Measurements from ENCODE around the gene SETBP1.

SETBP1 gene

DNA sequence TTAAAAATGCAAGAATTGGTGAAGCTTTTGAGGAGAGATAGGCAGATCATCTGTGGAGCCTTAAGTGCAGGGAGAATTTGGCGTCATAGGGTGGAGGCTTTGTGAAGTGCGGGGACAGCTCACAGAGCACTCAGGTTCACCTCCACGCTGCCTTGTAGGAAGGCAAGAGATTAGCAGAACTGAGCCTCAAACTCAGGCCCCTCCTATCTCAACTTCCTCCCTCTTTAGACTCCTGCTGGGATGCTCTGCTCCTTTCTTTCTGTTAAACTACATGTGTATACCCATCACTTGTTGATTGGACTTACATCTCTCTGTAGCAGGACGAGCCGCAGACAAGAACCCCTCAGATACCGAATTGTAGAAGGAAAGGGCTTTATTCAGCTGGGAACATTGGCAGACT, 422.2 kb downstream of the SETBP1 start (continued):
- TF ChIP-seq, protein P1, sequence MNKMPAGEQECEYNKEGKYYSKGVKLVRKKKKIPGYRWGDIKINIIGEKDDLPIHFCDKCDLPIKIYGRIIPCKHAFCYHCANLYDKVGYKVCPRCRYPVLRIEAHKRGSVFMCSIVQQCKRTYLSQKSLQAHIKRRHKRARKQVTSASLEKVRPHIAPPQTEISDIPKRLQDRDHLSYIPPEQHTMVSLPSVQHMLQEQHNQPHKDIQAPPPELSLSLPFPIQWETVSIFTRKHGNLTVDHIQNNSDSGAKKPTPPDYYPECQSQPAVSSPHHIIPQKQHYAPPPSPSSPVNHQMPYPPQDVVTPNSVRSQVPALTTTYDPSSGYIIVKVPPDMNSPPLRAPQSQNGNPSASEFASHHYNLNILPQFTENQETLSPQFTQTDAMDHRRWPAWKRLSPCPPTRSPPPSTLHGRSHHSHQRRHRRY (tag by site-specific recombination; IDR thresholded peaks at IDR 0.05) = no peak
- no peak for TF ChIP-seq ZNF132 (tag by site-specific recombination; IDR thresholded peaks at IDR 0.05; ENCODE audit: borderline replicate concordance)

DNA sequence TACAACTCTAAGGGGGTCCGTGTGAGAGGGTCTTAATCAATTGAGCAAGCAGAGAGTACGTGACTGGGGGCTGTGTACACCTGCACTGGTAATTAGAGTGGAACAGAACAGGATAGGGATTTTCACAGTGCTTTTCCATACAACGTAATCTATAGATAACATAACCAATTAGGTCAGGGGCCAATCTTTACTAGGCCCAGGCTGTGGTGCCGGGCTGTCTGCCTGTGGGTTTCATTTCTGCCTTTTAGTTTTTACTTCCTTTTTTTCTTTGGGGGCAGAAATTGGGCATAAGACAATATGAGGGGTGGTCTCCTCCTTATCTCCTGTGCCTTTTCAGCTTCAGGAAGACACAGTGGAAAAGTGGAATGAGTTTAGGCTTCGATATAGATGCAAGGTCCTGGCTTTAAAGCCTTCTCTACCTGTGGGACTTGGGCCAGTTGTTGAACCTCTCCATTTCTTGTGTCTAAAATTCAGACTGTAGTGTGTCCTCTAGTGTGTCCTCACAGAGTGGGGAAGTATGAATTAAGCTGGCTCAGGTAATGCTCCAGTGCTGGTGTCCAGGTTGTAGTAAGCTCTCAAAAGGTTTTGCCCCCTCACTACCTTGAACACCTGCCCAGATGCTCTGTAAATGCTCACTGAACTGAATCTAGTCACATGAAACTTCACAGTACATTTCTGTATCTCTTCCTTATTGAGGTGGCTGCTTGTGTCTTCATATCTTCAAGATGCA, 422.8 kb downstream of the SETBP1 start:
- Histone ChIP-seq H3K4me3 (ENCODE audit: low read depth, low read length) (no peak overlapping the region), H3K27ac (ENCODE audit: extremely low read depth, low read depth, low read length) (no peak overlapping the region), H3K4me1 (ENCODE audit: control insufficient read depth, insufficient read depth, low read length) (no peaks in the 10 kb centered on the region), H3K36me3 (ENCODE audit: control insufficient read depth in 2 of 2, insufficient read depth in 1 of 2, low read length in 2 of 2) (no peaks in the 10 kb centered on the region), H3K9me3 (ENCODE audit: control insufficient read depth, insufficient read depth, low read depth, low read length) (no peaks in the 10 kb centered on the region)
- ChIA-PET POLR2A (no interaction called here), CTCF (interaction anchor here (0.7 to 1.2 kb wide), 3 partner anchors 11 to 120 kb away, joined by 3 read pairs; no protein-coding TSS in a partner anchor)
- no peak for TF ChIP-seq ZNF658 (tag by site-specific recombination; IDR thresholded peaks at IDR 0.05)
- TF ChIP-seq, protein P1 (tag by site-specific recombination; IDR thresholded peaks at IDR 0.05) = no peak
- TF ChIP-seq ZBTB8A (tag by site-specific recombination; IDR thresholded peaks at IDR 0.05) = no peak
- no peak for TF ChIP-seq ZNF248 (tag by site-specific recombination; IDR thresholded peaks at IDR 0.05)
- TF ChIP-seq ZNF266 (tag by site-specific recombination; IDR thresholded peaks at IDR 0.05; ENCODE audit: low read depth) = no peak
- no peak for TF ChIP-seq ZNF843 (tag by site-specific recombination; IDR thresholded peaks at IDR 0.05)
- TF ChIP-seq SALL2 (tag by site-specific recombination; IDR thresholded peaks at IDR 0.05; ENCODE audit: borderline replicate concordance) = no peak
- TF ChIP-seq BCL11B (tag by site-specific recombination; IDR thresholded peaks at IDR 0.05; ENCODE audit: low read depth) = no peak
- no peak for TF ChIP-seq EGR2 (tag by site-specific recombination; IDR thresholded peaks at IDR 0.05; ENCODE audit: low read depth)
- TF ChIP-seq ZFP37 (tag by site-specific recombination; IDR thresholded peaks at IDR 0.05) = no peak
- no peak for TF ChIP-seq ZNF521 (tag by site-specific recombination; IDR thresholded peaks at IDR 0.05)
- no peak for TF ChIP-seq ZBTB20 (tag by site-specific recombination; IDR thresholded peaks at IDR 0.05)
- TF ChIP-seq ZNF221 (tag by site-specific recombination; IDR thresholded peaks at IDR 0.05; ENCODE audit: borderline replicate concordance) = no peak
- TF ChIP-seq GLIS1 (tag by site-specific recombination; IDR thresholded peaks at IDR 0.05) = no peak
- TF ChIP-seq OVOL3 (tag by site-specific recombination; IDR thresholded peaks at IDR 0.05) = no peak

DNA sequence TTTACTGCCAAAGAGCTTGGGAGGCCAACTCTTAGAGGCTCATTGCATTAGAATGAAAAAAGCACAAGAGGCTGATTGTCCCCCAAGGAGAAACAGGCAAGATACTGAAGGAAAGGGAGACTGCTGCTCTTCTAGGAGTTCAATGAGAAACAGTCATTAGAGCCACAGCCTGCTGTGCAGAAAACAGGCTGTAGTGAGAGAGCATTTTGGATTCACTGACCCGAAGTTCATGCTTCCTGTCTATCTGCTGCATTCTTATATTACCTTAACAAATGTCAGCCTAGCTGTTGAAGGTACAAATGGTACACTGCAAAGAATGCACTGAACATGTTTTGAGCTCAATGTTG, 423.3 kb downstream of the SETBP1 start:
- no peaks in the 10 kb centered on the region for H3K4me1 ChIP-seq (ENCODE audit: control insufficient read depth, insufficient read depth, low read length)
- H3K9me3 ChIP-seq (ENCODE audit: control insufficient read depth, insufficient read depth, low read depth, low read length) = no peaks in the 10 kb centered on the region
- no peak overlapping the region for H3K4me3 ChIP-seq (ENCODE audit: low read depth, low read length)
- ChIA-PET CTCF (interaction anchor here (0.7 to 1.2 kb wide), 3 partner anchors 11 to 119 kb away, joined by 3 to 4 read pairs (median 3); no protein-coding TSS in a partner anchor), POLR2A (no interaction called here)
- H3K36me3 ChIP-seq (ENCODE audit: control insufficient read depth in 2 of 2, insufficient read depth in 1 of 2, low read length in 2 of 2) = no peaks in the 10 kb centered on the region
- no peak overlapping the region for H3K27ac ChIP-seq (ENCODE audit: extremely low read depth, low read depth, low read length)
- TF ChIP-seq ZNF350 (tag by site-specific recombination; IDR thresholded peaks at IDR 0.05) = no peak
- TF ChIP-seq ZNF585B (tag by site-specific recombination; IDR thresholded peaks at IDR 0.05) = no peak
- TF ChIP-seq ZNF133 (tag by site-specific recombination; IDR thresholded peaks at IDR 0.05) = no peak
- TF ChIP-seq ZNF140 (tag by site-specific recombination; IDR thresholded peaks at IDR 0.05) = no peak
- no peak for TF ChIP-seq ZNF791 (tag by site-specific recombination; IDR thresholded peaks at IDR 0.05)
- no peak for TF ChIP-seq ZNF837 (tag by site-specific recombination; IDR thresholded peaks at IDR 0.05)
- TF ChIP-seq ZNF658 (tag by site-specific recombination; IDR thresholded peaks at IDR 0.05) = no peak
- TF ChIP-seq ZNF677 (tag by site-specific recombination; IDR thresholded peaks at IDR 0.05) = no peak
- TF ChIP-seq, protein P2, sequence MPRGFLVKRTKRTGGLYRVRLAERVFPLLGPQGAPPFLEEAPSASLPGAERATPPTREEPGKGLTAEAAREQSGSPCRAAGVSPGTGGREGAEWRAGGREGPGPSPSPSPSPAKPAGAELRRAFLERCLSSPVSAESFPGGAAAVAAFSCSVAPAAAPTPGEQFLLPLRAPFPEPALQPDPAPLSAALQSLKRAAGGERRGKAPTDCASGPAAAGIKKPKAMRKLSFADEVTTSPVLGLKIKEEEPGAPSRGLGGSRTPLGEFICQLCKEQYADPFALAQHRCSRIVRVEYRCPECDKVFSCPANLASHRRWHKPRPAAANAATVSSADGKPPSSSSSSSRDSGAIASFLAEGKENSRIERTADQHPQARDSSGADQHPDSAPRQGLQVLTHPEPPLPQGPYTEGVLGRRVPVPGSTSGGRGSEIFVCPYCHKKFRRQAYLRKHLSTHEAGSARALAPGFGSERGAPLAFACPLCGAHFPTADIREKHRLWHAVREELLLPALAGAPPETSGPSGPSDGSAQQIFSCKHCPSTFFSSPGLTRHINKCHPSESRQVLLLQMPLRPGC (tag by site-specific recombination; IDR thresholded peaks at IDR 0.05) = no peak
- no peak for TF ChIP-seq ZNF354C (tag by site-specific recombination; IDR thresholded peaks at IDR 0.05; ENCODE audit: borderline replicate concordance, low read depth)
- no peak for TF ChIP-seq ZNF549 (tag by site-specific recombination; IDR thresholded peaks at IDR 0.05)
- TF ChIP-seq, protein P3, sequence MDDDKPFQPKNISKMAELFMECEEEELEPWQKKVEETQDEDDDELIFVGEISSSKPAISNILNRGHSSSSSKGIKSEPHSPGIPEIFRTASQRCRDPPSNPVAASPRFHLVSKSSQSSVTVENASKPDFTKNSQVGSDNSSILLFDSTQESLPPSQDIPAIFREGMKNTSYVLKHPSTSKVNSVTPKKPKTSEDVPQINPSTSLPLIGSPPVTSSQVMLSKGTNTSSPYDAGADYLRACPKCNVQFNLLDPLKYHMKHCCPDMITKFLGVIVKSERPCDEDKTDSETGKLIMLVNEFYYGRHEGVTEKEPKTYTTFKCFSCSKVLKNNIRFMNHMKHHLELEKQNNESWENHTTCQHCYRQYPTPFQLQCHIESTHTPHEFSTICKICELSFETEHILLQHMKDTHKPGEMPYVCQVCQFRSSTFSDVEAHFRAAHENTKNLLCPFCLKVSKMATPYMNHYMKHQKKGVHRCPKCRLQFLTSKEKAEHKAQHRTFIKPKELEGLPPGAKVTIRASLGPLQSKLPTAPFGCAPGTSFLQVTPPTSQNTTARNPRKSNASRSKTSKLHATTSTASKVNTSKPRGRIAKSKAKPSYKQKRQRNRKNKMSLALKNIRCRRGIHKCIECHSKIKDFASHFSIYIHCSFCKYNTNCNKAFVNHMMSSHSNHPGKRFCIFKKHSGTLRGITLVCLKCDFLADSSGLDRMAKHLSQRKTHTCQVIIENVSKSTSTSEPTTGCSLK (tag by site-specific recombination; IDR thresholded peaks at IDR 0.05) = no peak
- TF ChIP-seq BCL11A (tag by site-specific recombination; IDR thresholded peaks at IDR 0.05; ENCODE audit: low read depth) = no peak
- TF ChIP-seq ZSCAN23 (tag by site-specific recombination; IDR thresholded peaks at IDR 0.05) = no peak
